Stimulated activated naive CD8-positive, alpha-beta T cell treated with anti-CD3 and anti-CD28 coated beads, Interleukin-15, Interleukin-2, amounts not matched to agents 100 U/mL and 50 U/mL, for 24 hours (primary cell): ENCODE data around the gene BET1.

Source experiments
- ATAC-seq: fragments of 150-1000 bp; cut with Tn5 transposase; one replicate; pipeline ENCODE4 v1.10.0; 2021
- DNase-seq: peaks from one replicate; pipeline ENCODE4 v3.0.0; 2021

Gene BET1

DNA sequence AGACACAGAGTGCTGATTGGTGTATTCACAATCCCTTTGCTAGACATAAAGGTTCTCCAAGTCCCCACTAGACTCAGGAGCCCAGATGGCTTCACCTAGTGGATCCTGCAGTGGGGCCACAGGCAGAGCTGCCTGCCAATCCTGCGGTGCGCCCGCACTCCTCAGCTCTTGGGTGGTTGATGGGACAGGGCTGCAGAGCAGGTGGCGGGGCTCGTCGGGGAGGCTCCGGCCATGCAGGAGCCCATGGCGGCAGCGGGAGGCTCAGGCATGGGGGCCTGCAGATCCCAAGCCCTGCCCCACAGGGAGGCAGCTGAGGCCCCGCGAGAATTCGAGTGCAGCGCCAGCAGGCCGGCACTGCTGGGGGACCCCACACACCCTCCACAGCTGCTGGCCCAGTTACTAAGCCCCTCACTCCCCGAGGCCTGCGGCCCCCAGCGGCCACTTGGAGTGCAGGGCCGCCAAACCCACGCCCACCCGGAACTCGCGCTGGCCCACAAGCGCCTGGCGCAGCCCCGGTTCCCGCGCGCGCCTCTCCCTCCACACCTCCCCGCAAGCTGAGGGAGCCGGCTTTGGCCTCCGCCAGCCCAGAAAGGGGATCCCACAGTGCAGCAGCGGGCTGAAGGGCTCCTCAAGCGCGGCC, 7.7 kb upstream of the BET1 start:
- ATAC-seq (no peak), DNase-seq (no peak)

DNA sequence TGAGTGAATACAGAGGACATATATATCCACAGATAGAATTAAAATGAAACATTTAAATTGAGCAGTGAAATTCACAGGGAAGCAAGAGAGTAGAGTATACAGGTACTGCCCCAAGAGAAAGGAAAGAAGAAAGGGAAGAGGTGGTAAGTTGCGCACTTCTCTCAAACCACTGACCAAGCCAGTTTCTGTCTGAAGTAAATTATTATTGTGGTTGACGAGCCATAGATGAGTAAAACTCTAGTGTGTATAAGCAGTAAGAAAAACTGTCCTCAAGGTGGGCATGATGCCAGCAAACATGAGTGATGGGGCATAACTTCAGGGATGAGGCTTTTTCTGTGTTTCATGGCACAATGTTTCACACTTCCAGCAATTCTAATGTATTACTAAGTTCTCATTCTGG, 4.4 kb upstream of the BET1 start:
- ATAC-seq: no peak
- DNase-seq: no peak

DNA sequence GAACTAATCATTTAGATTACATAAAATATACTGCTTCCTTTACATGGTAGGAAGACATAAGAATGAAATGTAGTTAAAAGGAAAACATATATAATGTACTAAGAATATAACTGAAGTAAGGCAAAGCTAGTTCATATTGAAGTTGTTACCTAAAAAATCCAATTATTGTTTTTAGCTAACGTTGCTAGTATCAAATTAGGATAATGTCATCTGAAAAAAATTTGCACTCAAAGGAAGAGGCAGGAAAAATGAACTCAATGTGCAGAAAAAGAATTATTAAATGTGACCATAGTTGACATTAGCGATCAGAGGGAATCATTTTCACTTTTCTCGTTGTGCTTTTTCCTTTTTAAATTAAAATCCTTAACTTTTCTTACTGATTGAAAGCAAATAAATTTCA, 1.6 kb upstream of the BET1 start:
- no peak for ATAC-seq
- DNase-seq: no peak

DNA sequence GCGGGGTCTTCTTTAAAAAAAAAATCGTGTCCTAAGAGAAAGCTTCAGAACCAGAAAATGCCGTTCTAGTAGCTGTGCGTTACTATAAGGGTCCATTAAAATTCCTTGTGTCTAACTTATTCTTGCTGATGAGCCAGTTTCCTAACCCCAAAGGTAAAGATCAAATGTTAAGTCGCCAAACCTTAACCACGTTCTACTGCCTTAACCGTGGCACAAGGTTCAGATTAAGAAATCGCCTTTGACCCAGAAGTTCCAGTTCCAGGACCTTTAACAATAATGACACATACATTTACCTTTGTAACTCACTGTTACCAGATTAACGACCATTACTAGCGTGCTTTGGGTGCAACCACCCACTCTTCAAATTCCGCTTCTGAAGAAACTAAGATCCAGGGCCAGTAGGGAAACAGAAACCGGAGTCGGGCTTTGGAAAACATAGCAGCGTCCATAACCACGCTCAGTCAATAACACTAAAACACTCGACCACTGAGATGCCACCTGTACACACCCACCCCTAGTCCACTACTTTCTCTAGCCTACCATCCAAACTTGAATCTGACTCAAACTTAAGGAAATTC, 620 bp downstream of the BET1 start:
- ATAC-seq (peak; percentile 22), DNase-seq (peak; percentile 7)

DNA sequence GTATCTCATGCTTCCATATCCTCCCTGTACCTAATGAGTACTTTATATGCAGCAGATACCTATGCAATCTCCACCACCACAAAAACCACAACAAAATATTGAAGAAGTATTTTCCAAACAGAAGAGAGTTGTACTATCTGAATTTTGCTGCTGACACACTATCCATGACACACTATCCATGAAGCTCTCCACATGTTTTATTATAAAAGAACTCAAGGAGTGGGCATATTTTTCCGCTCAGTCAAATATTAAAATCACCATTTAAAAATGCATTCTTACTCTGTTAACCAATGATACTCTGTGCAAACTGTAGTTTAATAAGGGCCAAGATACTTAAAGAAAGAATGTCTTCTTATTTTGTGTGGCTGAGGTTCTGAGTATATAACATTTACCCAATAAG, 2.8 kb downstream of the BET1 start:
- no peak for DNase-seq
- no peak for ATAC-seq

- DNase-seq: no peak
- no peak for ATAC-seq
Observed at GRCh38 chr7:93997868-93998267, 6.3 kb downstream of the BET1 start.

GRCh38 chr7:93992421-93993110, 11.6 kb downstream of the BET1 start:
- ATAC-seq (no peak), DNase-seq (no peak)

DNA sequence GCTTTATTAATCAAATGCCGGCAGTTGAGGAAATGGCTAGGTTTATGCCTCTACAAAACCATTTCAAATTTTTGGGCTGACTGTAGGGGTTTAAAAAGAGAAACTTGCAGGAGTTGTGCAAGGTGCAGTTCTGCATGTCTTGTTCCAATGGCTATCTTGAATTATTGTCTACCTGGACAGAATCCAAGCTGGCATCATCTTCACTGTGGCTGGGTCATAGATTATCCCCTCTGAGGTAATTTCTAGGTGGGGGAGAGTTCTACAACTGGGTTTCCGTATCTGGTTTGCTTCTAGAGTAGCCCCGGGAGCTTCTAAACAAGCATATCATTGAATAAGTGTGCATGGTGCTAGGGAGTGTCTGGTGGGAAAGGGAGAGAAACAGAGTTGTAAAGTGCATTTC, 16.9 kb downstream of the BET1 start:
- no peak for ATAC-seq
- no peak for DNase-seq

DNA sequence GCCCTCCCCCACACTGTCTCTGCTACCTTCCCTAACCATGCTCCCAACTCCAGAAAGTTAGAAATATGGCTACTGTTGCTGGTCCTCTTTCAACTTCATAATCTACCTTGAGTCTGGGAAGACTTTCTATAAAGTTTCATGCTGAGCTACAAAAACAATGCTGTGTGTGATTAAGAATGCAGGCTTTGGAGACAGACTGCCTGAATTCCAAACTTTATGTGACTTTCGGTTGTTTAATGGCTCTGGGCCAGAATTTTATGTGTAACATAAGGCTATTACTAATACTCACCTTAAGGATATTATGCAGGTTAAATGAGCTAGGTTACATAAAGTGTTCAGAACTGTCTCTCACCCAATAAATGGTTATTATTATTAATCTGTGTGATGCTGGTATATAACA, 19.1 kb downstream of the BET1 start:
- ATAC-seq: no peak

DNA sequence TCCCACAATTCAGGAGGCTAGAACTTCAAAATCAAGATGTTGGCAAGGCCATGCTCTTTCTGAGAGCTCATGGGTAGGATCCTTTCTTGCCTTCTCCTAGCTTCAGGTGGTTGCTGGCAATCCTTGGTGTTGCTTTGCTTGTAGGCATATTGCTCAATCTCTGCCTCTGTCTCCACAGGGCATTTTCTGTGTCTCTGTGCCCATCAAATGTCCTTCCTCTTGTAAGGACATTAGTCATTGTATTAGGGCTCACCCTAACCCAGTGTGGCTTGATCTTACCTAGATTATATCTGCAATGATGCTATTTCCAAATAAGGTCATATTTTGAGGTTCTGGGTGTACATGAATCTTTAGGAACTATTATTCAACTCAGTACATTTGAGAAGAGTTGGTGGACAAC, 20.1 kb downstream of the BET1 start:
- ATAC-seq (no peak), DNase-seq (no peak)

More for the DNA sequence above, 19.1 kb downstream of the BET1 start:
- DNase-seq: no peak

DNA sequence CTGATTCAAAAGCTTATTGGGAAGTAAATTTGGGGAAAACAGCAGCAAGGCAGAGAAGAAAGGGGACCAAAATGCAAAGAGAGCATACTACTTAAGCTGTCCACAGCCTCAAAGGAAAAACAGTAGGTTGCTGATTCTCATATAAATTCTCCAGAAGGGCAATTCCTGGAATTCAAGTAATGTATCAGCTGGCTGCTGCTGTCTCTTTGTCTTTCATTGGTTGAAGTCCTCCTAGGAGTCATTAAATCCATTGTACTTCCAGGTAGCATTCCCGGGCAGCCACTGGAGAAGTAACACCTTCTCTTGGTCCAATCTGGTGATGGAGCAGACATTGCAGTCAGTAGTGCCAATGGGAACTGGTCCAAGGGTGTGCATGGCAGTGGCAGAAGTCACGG, 22.7 kb downstream of the BET1 start:
- DNase-seq (no peak), ATAC-seq (no peak)

DNA sequence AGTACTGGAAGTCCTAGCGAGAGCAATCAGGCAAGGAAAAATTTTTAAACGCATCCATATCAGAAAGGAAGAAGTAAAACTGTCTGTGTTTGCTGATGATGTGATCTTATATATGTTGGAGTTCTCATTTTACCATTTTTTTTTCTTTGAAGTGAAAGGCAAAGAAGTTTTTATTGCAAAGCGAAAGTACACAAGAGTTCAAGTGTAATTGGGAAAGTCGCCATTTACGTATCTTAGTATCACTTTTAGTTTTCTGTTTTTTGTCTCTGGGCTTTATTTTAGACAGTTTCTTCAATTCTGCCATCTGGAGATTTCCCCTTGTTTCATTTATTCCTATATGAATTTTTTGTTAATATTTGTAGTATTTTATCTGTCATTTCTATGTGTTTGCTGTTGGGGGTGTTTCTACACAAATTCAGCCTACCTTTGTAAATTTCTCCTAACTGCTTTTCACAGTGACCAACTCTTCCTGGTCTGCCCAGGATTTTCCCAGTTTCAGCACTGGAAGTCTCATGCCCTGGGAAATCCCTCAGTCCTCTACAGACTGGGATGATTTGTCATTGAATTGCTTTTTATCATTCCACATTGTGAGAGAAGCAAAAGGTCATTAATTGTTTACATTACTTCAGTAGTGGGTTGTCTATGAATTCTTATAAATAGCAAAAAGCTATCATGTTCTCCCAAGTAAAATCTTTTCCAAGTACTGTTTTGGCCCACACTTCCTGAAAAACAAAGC, 23.2 kb downstream of the BET1 start:
- no peak for ATAC-seq
- DNase-seq: no peak

DNA sequence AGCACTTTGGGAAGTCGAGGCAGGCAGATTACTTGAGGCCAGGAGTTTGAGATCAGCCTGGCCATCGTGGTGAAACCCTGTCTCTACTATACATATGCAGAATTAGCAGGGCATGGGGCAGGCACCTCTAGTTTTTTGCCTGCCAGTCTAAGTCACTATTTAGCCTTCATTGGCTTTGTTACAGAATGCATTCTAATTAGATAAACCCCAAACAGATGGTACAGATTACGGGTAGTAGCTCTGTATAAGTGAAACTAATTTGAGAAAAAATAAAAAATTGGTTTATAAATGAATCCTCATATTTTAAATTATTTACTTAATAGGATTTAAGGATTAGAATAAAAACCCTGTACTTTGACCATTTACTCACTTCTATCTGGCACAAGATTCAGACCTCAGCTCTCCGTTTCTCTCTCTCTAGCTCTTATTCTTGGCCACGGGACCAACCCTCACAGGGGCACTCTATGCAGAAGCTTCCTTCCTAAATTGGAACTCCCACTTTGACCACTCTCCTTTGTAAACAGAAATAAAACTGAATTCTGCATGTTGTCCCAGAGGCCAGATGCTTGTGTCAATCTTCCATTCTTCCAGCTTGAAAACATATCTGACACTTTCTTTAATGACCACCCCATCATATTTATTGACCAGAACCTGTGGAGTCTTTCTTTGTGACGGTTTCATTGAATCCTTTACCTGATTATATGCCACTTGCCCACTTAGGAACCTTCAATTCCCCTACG, 26.8 kb downstream of the BET1 start:
- ATAC-seq: no peak
- DNase-seq: no peak

DNA sequence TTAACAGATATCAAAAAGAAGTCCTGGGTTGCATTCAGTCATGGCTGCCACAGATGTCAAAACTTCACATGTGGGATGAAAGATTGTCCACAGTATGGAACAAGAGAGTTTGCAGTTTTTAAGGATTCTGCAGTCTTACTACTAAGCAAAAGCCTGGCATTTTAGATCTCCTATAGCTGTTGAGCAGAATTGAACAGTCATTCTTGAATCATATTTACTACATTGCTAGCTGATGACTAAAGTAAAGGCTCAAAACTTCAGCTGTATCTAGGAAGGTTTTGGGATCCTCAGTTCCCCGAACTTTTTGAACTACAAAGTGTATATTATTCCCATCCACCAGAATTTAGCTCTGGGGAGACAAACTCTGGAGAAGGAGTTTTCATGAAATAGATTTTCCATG, 31.0 kb downstream of the BET1 start:
- ATAC-seq: no peak
- DNase-seq: no peak

DNA sequence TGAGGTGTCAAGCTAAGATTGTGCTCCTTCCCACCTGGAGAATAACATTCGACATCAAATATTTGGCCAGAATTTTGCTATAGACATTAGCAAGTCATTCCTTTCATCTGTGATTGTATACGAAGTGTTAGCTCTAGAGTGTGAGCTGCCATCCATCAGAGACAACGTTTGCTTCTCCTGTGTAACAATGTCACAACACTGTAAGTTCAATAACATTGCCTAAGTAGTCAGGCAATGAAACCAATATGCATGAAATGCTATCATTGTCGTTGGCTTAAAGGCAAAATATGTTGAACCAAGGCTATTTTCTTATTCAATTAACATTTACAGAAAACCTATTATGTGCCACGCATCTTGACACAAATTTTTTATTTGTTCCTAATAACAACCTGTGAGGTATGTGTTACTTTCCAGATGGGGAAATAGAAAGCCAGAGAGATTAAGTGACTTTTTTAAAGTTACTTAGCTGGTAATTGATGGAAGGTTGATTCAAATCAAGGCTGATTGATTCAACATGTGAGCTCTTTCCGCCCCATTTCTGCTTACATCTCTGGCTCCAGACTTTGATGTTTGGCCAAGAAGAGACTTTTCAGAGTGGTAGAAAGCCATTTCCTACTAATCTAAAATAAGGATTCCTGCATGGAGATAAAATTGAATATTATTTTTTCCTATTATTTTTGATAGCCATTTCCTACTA, 32.0 kb downstream of the BET1 start:
- DNase-seq (no peak), ATAC-seq (no peak)

DNA sequence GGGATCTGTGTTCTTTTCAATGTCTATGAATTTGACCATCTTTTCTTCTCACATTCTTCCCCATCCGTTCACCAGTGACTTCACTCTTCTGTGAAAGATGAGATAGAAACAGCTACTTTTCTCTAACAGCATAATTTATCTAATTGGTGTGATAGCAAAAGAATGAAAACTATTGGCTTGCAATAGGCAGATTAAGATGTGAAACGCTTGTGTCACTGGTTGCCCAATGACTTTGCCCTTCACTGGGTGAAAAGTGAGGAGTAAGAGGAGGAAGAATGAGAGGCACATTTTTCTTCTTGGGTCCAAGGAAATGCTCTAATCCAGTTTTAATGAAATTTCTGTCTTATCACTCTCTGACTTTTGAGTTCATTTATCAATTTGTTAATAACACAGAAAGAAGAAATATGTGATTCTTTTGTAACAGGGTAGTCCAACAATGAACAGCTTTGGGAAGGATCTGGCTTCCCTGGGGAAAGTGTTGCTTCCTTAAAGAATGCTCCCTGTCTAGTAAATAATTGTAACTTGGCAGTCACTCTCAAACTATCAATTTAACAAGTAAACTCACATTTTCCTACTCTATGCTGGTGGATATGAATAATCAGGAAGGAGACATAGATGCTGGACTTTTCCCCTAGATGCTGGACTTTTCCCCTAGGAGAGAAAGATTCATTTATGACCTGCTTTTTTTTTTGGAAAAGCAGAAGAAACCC, 35.1 kb downstream of the BET1 start:
- ATAC-seq (no peak), DNase-seq (no peak)

- no peak for ATAC-seq
- no peak for DNase-seq
Observed at GRCh38 chr7:93964813-93965212, 39.3 kb downstream of the BET1 start.

- ATAC-seq (no peak), DNase-seq (no peak)
Observed at GRCh38 chr7:93964262-93964661, 39.9 kb downstream of the BET1 start.

DNA sequence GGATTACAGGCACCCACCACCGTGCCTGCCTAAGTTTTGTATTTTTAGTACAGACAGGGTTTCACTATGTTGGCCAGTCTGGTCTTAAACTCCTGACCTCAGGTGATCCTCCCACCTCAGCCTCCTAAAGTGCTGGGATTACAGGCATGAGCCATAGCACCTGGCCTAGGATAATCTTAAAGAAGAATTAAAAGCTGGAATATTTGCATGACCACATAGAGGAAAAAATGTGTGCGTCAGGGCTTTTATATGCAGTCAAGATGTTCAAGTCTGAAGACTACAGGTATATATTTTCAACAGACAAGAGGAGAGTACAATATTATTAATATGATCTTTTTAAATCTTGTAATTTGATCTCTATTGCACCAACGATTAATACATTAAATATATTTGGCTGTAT, 43.2 kb downstream of the BET1 start:
- DNase-seq (no peak), ATAC-seq (no peak)

- ATAC-seq: no peak
Observed at GRCh38 chr7:93958651-93959050, 45.5 kb downstream of the BET1 start.

DNA sequence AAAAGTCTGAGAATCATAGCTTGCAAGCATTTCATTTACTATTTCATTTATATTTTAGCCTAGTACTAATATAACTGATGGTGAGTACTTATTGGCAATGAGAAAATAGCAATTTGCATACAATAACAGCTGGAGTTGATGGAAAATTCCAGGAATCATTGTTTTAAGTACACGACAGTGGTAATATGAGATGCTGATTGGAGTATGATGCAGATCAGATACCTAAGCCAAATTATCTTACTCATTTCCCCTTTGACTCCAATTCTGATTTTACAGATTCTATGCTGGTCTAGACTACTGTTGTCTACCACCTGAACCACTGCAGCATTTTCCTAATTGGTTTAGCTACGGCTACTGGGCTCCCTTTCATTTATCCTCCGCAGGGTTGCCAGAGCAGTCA, 45.9 kb downstream of the BET1 start:
- ATAC-seq (no peak), DNase-seq (no peak)

More at GRCh38 chr7:93958651-93959050, 45.5 kb downstream of the BET1 start:
- no peak for DNase-seq
